Stimulated activated CD8-positive, alpha-beta memory T cell treated with anti-CD3 and anti-CD28 coated beads, Interleukin-4, amount 100 ng/mL, for 48 hours (primary cell): ENCODE results near the gene LIN28A.
A peak's percentile ranks its signal among the peaks of the same experiment; 100 is the strongest.

ENCODE experiments used
- DNase-seq: peaks from one replicate; pipeline ENCODE4 v3.0.0-alpha.2; 2020

LIN28A gene

GRCh38 chr1:26388791-26389445 lies 21.7 kb upstream of the LIN28A start:
- no peak for DNase-seq

- no peak for DNase-seq
Measured at GRCh38 chr1:26389604-26390247, 20.9 kb upstream of the LIN28A start.

- DNase-seq = peak; percentile 54
Measured at GRCh38 chr1:26391450-26391849, 19.2 kb upstream of the LIN28A start.

GRCh38 chr1:26395754-26396153 lies 14.9 kb upstream of the LIN28A start:
- DNase-seq = no peak

- no peak for DNase-seq
Measured at GRCh38 chr1:26399034-26399433, 11.6 kb upstream of the LIN28A start.

GRCh38 chr1:26401891-26402290 lies 8.7 kb upstream of the LIN28A start:
- no peak for DNase-seq

- DNase-seq = no peak
Measured at GRCh38 chr1:26403656-26404055, 7.0 kb upstream of the LIN28A start.

GRCh38 chr1:26404641-26405040 lies 6.0 kb upstream of the LIN28A start:
- no peak for DNase-seq

GRCh38 chr1:26405281-26405915 lies 5.2 kb upstream of the LIN28A start:
- no peak for DNase-seq

GRCh38 chr1:26408604-26409003 lies 2.0 kb upstream of the LIN28A start:
- DNase-seq = peak; percentile 88

GRCh38 chr1:26409191-26409807 lies 1.3 kb upstream of the LIN28A start:
- DNase-seq = no peak

- no peak for DNase-seq
Measured at GRCh38 chr1:26411624-26412074, 1.0 kb downstream of the LIN28A start.

- no peak for DNase-seq
Measured at GRCh38 chr1:26412180-26412840, 1.7 kb downstream of the LIN28A start.

- no peak for DNase-seq
Measured at GRCh38 chr1:26413031-26413430, 2.4 kb downstream of the LIN28A start.

GRCh38 chr1:26417111-26417759 lies 6.6 kb downstream of the LIN28A start:
- DNase-seq = peak; percentile 94

GRCh38 chr1:26418865-26419349 lies 8.3 kb downstream of the LIN28A start:
- no peak for DNase-seq

- DNase-seq = no peak
Measured at GRCh38 chr1:26419494-26419893, 8.9 kb downstream of the LIN28A start.

GRCh38 chr1:26429721-26430120 lies 19.1 kb downstream of the LIN28A start:
- no peak for DNase-seq

GRCh38 chr1:26431979-26432695 lies 21.5 kb downstream of the LIN28A start, which contains the start of gene DHDDS:
DHDDS (plus strand) TSS chr1:26432321; CDS start chr1:26432946, 625 bp downstream.
- peak; percentile 99 for DNase-seq

- no peak for DNase-seq
Measured at GRCh38 chr1:26432793-26433192, 22.2 kb downstream of the LIN28A start.

- no peak for DNase-seq
Measured at GRCh38 chr1:26434161-26434752, 23.6 kb downstream of the LIN28A start.
